Tibial artery (tissue), 4 donors: ENCODE data around the gene SLC15A4.

Experiments
- DNase-seq, 2 donors: peaks; one replicate each; pipeline ENCODE4 v3.0.0-alpha.2; 2019
- H3K27ac ChIP-seq, 2 donors: fragments of 200-600 bp; sonication (generic) in 1 of 2; 1 replicate in 1 of 2; 2 replicates in 1 of 2; pipeline ENCODE4 v1.5.1; 2018 to 2019; ENCODE audit warnings: mild to moderate bottlenecking in 1 of 2
- H3K27me3 ChIP-seq, 2 donors: fragments of 200-600 bp; sonication (generic) in 1 of 2; one replicate each; pipeline versions ENCODE4 v1.5.1 to v1.6.0; 2016 to 2019
- H3K36me3 ChIP-seq, 3 donors: fragments of 200-600 bp; sonication (generic) in 2 of 3; one replicate each; pipeline ENCODE4 v1.5.1; 2016 to 2019; ENCODE audit warnings: mild to moderate bottlenecking in 2 of 3
- H3K4me1 ChIP-seq, 4 donors: fragments of 200-600 bp; sonication (generic) in 2 of 4; 1 replicate in 3 of 4; 2 replicates in 1 of 4; pipeline ENCODE4 v1.5.1; 2016 to 2019
- H3K4me3 ChIP-seq, 2 donors: fragments of 200-600 bp; sonication (generic) in 1 of 2; 1 replicate in 1 of 2; 2 replicates in 1 of 2; pipeline ENCODE4 v1.5.1; 2018 to 2019; ENCODE audit warnings: mild to moderate bottlenecking in 2 of 2
- H3K9me3 ChIP-seq, 3 donors: fragments of 200-600 bp; sonication (generic) in 1 of 3; one replicate each; pipeline ENCODE4 v1.5.1; 2016 to 2019
- intact Hi-C: fragments of 100-400 bp; cut with DNase I; formaldehyde crosslinking; loops from one replicate; pipeline ENCODE4 v1.15.0; 2023; ENCODE audit warnings: low total_unique reads
- TF ChIP-seq, protein P1 (sequence below), 2 experiments: fragments of 200-600 bp in 1 of 2; fragments of 450-650 bp in 1 of 2; IDR thresholded peaks; one replicate each; pipeline ENCODE4 v1.5.1; 2017 to 2019; ENCODE audit warnings: antibody characterized with exemption in 2 of 2, mild to moderate bottlenecking in 1 of 2, moderate library complexity in 1 of 2

SLC15A4 gene

GRCh38 chr12:128797119-128798118, 26.3 kb downstream of the SLC15A4 start:
- peaks cover 0 to 8% (median 7%) of the 10 kb centered on the region in 4 donors for H3K4me1 ChIP-seq
- H3K36me3 ChIP-seq, result peaks cover 79 to 92% (median 85%) of the 10 kb centered on the region in 3 donors
- H3K4me3 ChIP-seq, result no peak overlapping the region
- H3K9me3 ChIP-seq, result no peaks in the 10 kb centered on the region
- TF ChIP-seq, protein P1, sequence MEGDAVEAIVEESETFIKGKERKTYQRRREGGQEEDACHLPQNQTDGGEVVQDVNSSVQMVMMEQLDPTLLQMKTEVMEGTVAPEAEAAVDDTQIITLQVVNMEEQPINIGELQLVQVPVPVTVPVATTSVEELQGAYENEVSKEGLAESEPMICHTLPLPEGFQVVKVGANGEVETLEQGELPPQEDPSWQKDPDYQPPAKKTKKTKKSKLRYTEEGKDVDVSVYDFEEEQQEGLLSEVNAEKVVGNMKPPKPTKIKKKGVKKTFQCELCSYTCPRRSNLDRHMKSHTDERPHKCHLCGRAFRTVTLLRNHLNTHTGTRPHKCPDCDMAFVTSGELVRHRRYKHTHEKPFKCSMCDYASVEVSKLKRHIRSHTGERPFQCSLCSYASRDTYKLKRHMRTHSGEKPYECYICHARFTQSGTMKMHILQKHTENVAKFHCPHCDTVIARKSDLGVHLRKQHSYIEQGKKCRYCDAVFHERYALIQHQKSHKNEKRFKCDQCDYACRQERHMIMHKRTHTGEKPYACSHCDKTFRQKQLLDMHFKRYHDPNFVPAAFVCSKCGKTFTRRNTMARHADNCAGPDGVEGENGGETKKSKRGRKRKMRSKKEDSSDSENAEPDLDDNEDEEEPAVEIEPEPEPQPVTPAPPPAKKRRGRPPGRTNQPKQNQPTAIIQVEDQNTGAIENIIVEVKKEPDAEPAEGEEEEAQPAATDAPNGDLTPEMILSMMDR (IDR thresholded peaks at IDR 0.05), result no peak
- DNase-seq, result no peak
- H3K27me3 ChIP-seq, result no peaks in the 10 kb centered on the region
- no peak overlapping the region for H3K27ac ChIP-seq
- intact Hi-C loops, result no loop called here

DNA sequence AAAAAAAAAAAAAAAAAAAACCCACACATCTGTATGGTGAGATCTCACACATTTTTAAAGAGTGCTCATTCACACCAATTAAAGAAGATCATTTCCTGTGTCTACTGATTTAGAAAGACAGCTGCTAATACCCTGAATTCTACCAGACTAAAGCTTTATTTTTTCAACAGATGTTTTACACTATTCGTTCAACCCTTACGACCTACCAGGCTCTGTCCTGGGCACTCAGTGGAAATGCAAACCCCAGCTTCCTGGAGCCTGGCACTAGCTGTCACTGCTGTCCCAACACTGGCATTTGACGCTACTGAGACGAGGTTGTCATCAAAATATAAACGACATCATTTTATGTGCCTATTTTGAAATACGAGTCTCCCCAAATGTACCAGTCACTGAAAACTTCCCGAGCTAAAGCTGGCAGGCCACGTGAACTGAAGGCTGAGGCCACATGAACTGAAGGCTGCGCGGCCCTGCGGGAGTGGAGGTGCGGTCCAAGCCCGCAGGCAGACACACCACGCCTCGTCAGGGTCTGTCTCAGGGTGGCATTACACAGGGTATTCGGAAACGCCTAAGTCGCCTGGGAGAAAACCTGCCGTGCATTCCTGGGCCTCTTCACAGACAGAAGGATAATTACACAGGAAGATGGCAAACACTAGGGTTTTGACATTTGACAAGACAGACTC, 27.2 kb downstream of the SLC15A4 start:
- no peaks in the 10 kb centered on the region for H3K27me3 ChIP-seq
- H3K4me3 ChIP-seq, result no peak overlapping the region
- TF ChIP-seq, protein P1 (IDR thresholded peaks at IDR 0.05), result no peak
- H3K4me1 ChIP-seq, result peaks cover 0 to 2% (median 0%) of the 10 kb centered on the region in 4 donors
- DNase-seq, result no peak
- H3K27ac ChIP-seq, result no peak overlapping the region
- peaks cover 84 to 95% (median 93%) of the 10 kb centered on the region in 3 donors for H3K36me3 ChIP-seq
- intact Hi-C loops, result no loop called here
- H3K9me3 ChIP-seq, result no peaks in the 10 kb centered on the region

GRCh38 chr12:128795530-128796361, 28.0 kb downstream of the SLC15A4 start:
- Histone ChIP-seq H3K36me3 (peaks cover 85 to 99% (median 96%) of the 10 kb centered on the region in 3 donors), H3K27me3 (no peaks in the 10 kb centered on the region), H3K4me1 (no peaks in the 10 kb centered on the region), H3K27ac (no peak overlapping the region), H3K9me3 (no peaks in the 10 kb centered on the region), H3K4me3 (no peak overlapping the region)
- intact Hi-C loops, result no loop called here
- no peak for DNase-seq
- TF ChIP-seq, protein P1 (IDR thresholded peaks at IDR 0.05), result no peak

GRCh38 chr12:128794661-128795529, 28.9 kb downstream of the SLC15A4 start:
- TF ChIP-seq, protein P1 (IDR thresholded peaks at IDR 0.05), result no peak
- no peaks in the 10 kb centered on the region for H3K4me1 ChIP-seq
- H3K36me3 ChIP-seq, result peaks cover 77 to 91% (median 88%) of the 10 kb centered on the region in 3 donors
- no peak for DNase-seq
- H3K27ac ChIP-seq, result no peak overlapping the region
- H3K4me3 ChIP-seq, result no peak overlapping the region
- H3K27me3 ChIP-seq, result no peaks in the 10 kb centered on the region
- intact Hi-C loops, result no loop called here
- no peaks in the 10 kb centered on the region for H3K9me3 ChIP-seq
